Type B pancreatic cell (in vitro differentiated cells): ENCODE results near the gene ZC3H18. TPM values are rescaled to one million over a fixed set of nuclear protein-coding genes. Genes with fewer than 3 reads are reported as not detected.

Experiments used
- DNase-seq: peaks from one replicate; pipeline ENCODE4 v3.0.0; 2021; ENCODE audit warnings: mixed read lengths; ENCODE audit not compliant: unreplicated experiment; ENCODE audit errors: extremely low spot score
- H3K27ac Mint-ChIP-seq: 2 replicates; pipeline ENCODE4 v1.8.0; 2021; ENCODE audit warnings: mild to moderate bottlenecking, mixed read lengths
- H3K27me3 Mint-ChIP-seq: 2 replicates; pipeline ENCODE4 v1.8.0; 2021; ENCODE audit warnings: mixed read lengths
- H3K36me3 Mint-ChIP-seq: 2 replicates; pipeline ENCODE4 v1.8.0; 2021; ENCODE audit warnings: mixed read lengths
- H3K4me1 Mint-ChIP-seq: one replicate; pipeline ENCODE4 v1.8.0; 2021; ENCODE audit warnings: mixed read lengths; ENCODE audit not compliant: unreplicated experiment
- H3K4me3 Mint-ChIP-seq: 2 replicates; pipeline ENCODE4 v1.8.0; 2021; ENCODE audit warnings: mild to moderate bottlenecking, mixed read lengths
- H3K9me3 Mint-ChIP-seq: 2 replicates; pipeline ENCODE4 v1.8.0; 2021; ENCODE audit warnings: mixed read lengths
- total RNA-seq: library from RNA; stranded (reverse); gene quantifications from 2 replicates; pipeline ENCODE4 v1.2.1, GENCODE V29; 2021; ENCODE audit warnings: low replicate concordance
- TF ChIP-seq, protein P1 (sequence below): fragments of 200-600 bp; sonication (generic); conservative IDR thresholded peaks from 2 replicates; pipeline ENCODE4 v1.5.0; 2021; ENCODE audit warnings: antibody characterized with exemption, mild to moderate bottlenecking

The ZC3H18 gene
- total RNA-seq, 1 donor from 2014 or later = 70.2 TPM

DNA sequence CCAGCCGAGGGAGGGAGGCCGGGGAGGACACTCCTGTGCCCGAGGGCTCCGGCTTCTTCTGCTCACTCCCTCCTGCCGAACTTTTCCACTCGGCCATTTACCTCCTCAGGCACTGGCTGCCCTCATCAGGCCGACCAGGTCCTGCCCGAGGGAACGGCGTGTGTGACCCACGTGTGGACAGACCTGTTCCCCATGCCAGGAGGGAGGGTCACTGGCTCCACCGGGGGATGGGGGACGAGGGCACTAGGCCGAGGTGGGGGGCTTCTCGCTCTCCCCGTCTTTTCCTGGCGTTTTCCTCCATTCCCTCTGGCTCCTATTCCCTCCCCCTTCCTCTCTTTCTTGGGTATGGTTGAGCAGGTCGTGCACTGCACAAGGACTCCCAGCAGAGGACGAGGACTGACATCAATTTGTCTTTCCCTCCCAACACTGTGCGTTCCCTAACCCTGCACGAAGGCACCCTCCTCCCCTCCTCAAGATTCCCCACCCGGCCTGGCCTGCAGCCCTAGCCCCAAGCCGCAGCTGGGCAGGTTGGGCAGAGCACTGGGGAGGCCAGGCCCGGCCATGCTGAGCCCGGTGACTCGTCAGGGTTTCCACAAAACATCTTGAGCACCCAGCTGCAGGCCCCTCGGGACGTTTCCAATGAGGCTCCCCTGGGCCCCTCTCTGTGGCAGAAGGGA is 64.9 kb downstream of the ZC3H18 start:
- H3K27ac Mint-ChIP-seq = no peak overlapping the region
- no peaks in the 10 kb centered on the region for H3K9me3 Mint-ChIP-seq
- H3K4me3 Mint-ChIP-seq = peak overlapping the region; percentile 54
- H3K36me3 Mint-ChIP-seq = no peaks in the 10 kb centered on the region
- no peak for DNase-seq
- peaks cover 5% of the 10 kb centered on the region for H3K4me1 Mint-ChIP-seq
- TF ChIP-seq, protein P1, sequence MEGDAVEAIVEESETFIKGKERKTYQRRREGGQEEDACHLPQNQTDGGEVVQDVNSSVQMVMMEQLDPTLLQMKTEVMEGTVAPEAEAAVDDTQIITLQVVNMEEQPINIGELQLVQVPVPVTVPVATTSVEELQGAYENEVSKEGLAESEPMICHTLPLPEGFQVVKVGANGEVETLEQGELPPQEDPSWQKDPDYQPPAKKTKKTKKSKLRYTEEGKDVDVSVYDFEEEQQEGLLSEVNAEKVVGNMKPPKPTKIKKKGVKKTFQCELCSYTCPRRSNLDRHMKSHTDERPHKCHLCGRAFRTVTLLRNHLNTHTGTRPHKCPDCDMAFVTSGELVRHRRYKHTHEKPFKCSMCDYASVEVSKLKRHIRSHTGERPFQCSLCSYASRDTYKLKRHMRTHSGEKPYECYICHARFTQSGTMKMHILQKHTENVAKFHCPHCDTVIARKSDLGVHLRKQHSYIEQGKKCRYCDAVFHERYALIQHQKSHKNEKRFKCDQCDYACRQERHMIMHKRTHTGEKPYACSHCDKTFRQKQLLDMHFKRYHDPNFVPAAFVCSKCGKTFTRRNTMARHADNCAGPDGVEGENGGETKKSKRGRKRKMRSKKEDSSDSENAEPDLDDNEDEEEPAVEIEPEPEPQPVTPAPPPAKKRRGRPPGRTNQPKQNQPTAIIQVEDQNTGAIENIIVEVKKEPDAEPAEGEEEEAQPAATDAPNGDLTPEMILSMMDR = no peak
- peaks cover 18% of the 10 kb centered on the region for H3K27me3 Mint-ChIP-seq

DNA sequence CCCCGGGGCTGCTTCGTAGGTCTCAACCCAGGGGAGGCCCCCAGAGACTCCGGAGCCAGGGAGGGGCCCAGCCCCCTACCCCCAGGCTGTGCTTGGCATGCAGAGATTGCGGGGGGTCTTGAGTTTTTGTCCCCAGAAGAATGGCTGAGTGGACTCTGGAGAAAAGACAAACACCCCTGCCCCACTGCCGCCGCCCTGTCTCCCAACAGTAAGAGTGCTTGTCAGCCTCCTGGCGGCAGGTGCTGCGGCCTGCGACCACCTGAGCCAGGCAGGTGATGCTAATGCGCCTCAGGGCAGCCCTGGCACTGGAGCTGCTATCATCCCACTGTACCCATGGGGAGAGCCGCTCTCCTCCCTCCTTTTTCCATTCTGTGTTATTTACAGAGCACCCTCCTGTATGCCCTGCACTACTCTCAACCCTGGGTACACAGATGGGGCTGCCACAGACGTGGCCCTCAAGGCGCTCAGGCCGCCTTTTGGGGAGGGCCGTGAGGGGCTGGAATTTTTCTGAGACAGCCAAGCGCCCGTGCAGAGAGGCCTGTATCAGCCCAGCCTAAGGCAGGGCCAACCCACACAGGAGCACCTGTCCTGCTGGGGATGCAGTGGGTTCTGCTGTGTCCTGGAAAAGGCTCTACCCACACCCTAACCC is 65.6 kb downstream of the ZC3H18 start:
- Mint-ChIP-seq H3K36me3 (no peaks in the 10 kb centered on the region), H3K27me3 (peaks cover 22% of the 10 kb centered on the region), H3K4me1 (peaks cover 5% of the 10 kb centered on the region), H3K4me3 (peak overlapping the region; percentile 17), H3K9me3 (no peaks in the 10 kb centered on the region), H3K27ac (no peak overlapping the region)
- DNase-seq = no peak
- TF ChIP-seq, protein P1 = no peak

DNA sequence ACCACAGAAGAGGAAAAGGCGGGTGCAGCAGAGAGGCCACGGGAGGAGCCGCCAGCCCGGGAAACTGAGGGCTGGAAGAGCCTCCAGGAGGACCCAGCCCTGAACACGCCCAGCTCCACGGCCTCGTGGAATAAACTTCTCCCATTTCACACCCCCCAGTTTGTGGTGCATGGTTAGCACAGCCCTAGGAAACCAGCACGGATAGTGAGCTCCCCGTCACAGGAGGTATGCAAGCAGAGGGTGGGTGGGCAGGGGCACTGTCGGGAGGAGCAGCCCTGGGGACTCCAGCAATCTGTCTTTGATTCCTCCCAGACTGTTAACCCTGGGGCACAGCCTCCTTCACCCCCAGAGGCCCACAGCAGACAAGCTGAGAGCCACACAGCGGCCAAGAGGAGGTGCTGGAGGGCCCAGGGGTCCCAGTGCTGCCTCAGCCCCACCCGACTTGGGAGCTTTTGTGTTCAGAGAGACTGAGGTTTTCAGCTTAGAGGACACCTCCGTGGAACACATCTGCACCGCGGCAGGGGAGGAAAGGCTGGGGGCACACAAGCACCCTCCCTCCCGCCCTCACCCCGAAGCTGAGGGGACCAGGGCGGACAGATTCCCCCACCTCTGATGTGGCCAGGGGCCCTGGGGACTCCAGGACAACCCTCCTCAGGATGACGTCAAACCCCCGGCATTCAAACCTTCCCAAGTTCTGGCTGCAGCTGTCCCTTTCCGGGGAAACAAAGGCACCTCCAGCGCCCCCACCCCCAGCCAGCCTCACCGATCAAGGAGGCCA is 66.5 kb downstream of the ZC3H18 start:
- Mint-ChIP-seq H3K4me3 (no peak overlapping the region), H3K9me3 (no peaks in the 10 kb centered on the region), H3K27me3 (peaks cover 22% of the 10 kb centered on the region), H3K4me1 (peaks cover 5% of the 10 kb centered on the region), H3K36me3 (no peaks in the 10 kb centered on the region), H3K27ac (no peak overlapping the region)
- TF ChIP-seq, protein P1 = no peak
- DNase-seq = no peak

DNA sequence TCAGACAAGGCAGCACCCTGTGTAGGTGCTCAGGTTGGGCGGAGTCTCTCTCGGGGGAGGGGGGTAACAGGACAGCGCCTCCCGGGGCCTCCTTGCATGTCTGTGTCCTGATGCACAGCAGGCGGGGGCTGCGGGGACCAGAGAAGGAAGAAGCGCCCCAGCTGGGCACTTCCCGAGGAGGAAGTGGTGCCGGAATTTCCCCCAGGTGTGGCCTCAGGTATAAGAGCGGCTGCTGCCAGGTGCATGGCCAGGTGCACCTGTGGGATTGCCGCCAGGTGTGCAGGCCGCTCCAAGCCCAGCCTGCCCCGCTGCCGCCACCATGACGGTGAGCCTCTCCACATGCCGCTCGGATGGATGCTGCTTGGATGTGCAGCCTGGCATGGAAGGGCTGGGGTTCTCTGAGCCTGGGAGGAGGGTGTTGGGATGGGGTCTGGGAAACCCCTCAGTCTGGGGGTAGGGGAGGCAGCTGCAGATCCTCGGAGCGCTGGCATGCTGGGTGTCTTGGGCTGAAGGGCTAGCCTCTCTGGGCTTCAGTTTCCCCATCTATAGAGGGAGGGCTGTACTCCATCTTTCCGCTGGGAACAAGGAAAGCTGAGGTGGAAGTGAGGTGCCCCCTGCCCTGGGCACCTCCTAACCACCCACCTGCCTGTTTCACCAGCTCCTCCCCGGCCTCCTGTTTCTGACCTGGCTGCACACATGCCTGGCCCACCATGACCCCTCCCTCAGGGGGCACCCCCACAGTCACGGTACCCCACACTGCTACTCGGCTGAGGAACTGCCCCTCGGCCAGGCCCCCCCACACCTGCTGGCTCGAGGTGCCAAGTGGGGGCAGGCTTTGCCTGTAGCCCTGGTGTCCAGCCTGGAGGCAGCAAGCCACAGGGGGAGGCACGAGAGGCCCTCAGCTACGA is 68.4 kb downstream of the ZC3H18 start, which contains the start of gene IL17C:
Gene IL17C, plus strand, starts transcription at position 250 of the 908 bp plus-strand sequence. Its CDS starts 70 bp downstream, at position 320.
- Mint-ChIP-seq H3K36me3 (no peaks in the 10 kb centered on the region), H3K27me3 (peaks cover 22% of the 10 kb centered on the region), H3K4me3 (no peak within 1 kb of the TSS), H3K4me1 (peaks cover 5% of the 10 kb centered on the region), H3K9me3 (no peaks in the 10 kb centered on the region), H3K27ac (no peak within 1 kb of the TSS)
- TF ChIP-seq, protein P1 = no peak
- DNase-seq = no peak
